Osteoblast (primary cell): ENCODE measurements around the gene TTLL12. TPM values are rescaled to one million over a fixed set of nuclear protein-coding genes. Genes with fewer than 3 reads are reported as not detected.
A peak's percentile ranks its signal among the peaks of the same experiment; 100 is the strongest.

Experiments
- DNase-seq: peaks from one replicate; pipeline ENCODE4 v3.0.0; 2011; ENCODE audit warnings: low spot score, mixed read lengths; ENCODE audit not compliant: insufficient read length; ENCODE audit errors: missing footprints
- H2AFZ ChIP-seq: 2 replicates; pipeline ENCODE4 v1.6.0; 2011; ENCODE audit warnings: mild to moderate bottlenecking, low read length
- H3K27ac ChIP-seq: 2 replicates; pipeline ENCODE4 v1.5.1; 2011; ENCODE audit warnings: mild to moderate bottlenecking, low read depth, low read length, moderate library complexity
- H3K27me3 ChIP-seq: 2 replicates; pipeline ENCODE4 v1.6.0; 2012; ENCODE audit warnings: mild to moderate bottlenecking, control low read depth, inconsistent platforms, low read length, moderate library complexity; ENCODE audit not compliant: insufficient read depth
- H3K36me3 ChIP-seq: 2 replicates; pipeline ENCODE4 v1.5.1; 2011; ENCODE audit warnings: mild to moderate bottlenecking, low read length, control low read depth, moderate library complexity; ENCODE audit not compliant: insufficient read depth
- H3K4me1 ChIP-seq: 2 replicates; pipeline ENCODE4 v1.5.1; 2011; ENCODE audit warnings: mild to moderate bottlenecking, low read length, control low read depth, moderate library complexity; ENCODE audit not compliant: insufficient read depth
- H3K4me2 ChIP-seq: 2 replicates; pipeline ENCODE4 v1.6.0; 2011; ENCODE audit warnings: mild to moderate bottlenecking, low read length; ENCODE audit not compliant: insufficient read depth
- H3K4me3 ChIP-seq: fragments of 200-600 bp; sonication (generic); 3 replicates; pipeline ENCODE4 v1.5.1; 2012; ENCODE audit warnings: mild to moderate bottlenecking, low read length, inconsistent platforms; ENCODE audit not compliant: insufficient read depth
- H3K79me2 ChIP-seq: 2 replicates; pipeline ENCODE4 v1.6.0; 2012; ENCODE audit warnings: mild to moderate bottlenecking, low read length, control low read depth, inconsistent platforms; ENCODE audit not compliant: insufficient read depth
- H3K9me3 ChIP-seq: 2 replicates; pipeline ENCODE4 v1.5.1; 2011; ENCODE audit warnings: low read depth, low read length, control low read depth
- H4K20me1 ChIP-seq: 2 replicates; pipeline ENCODE4 v1.6.0; 2012; ENCODE audit warnings: mild to moderate bottlenecking, low read length, control low read depth; ENCODE audit not compliant: insufficient read depth
- total RNA-seq: library from RNA; depleted of rRNA; stranded (reverse); fragments of >200 nt; gene quantifications from 2 replicates; pipeline ENCODE4 v1.2.3, GENCODE V29; 2012
- TF ChIP-seq, protein P1 (sequence below): IDR thresholded peaks from 2 replicates; pipeline ENCODE4 v1.5.1; 2011; ENCODE audit warnings: mild to moderate bottlenecking, low read depth, low read length, moderate library complexity; ENCODE audit errors: extremely low read depth

The TTLL12 gene
- total RNA-seq, 1 donor, result 29.0 TPM

GRCh38 chr22:43155789-43156188 lies 31.1 kb downstream of the TTLL12 start:
- DNase-seq, result peak; percentile 65
- Histone ChIP-seq H3K4me1 (peaks cover 9% of the 10 kb centered on the region), H3K27ac (no peak overlapping the region), H3K4me2 (no peak overlapping the region), H3K79me2 (peaks cover 91% of the 10 kb centered on the region), H3K27me3 (no peaks in the 10 kb centered on the region), H3K9me3 (no peaks in the 10 kb centered on the region), H3K36me3 (peaks cover 10% of the 10 kb centered on the region), H3K4me3 (no peak overlapping the region), H2AFZ (no peak overlapping the region), H4K20me1 (peaks cover 49% of the 10 kb centered on the region)
- TF ChIP-seq, protein P1, sequence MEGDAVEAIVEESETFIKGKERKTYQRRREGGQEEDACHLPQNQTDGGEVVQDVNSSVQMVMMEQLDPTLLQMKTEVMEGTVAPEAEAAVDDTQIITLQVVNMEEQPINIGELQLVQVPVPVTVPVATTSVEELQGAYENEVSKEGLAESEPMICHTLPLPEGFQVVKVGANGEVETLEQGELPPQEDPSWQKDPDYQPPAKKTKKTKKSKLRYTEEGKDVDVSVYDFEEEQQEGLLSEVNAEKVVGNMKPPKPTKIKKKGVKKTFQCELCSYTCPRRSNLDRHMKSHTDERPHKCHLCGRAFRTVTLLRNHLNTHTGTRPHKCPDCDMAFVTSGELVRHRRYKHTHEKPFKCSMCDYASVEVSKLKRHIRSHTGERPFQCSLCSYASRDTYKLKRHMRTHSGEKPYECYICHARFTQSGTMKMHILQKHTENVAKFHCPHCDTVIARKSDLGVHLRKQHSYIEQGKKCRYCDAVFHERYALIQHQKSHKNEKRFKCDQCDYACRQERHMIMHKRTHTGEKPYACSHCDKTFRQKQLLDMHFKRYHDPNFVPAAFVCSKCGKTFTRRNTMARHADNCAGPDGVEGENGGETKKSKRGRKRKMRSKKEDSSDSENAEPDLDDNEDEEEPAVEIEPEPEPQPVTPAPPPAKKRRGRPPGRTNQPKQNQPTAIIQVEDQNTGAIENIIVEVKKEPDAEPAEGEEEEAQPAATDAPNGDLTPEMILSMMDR, result no peak

DNA sequence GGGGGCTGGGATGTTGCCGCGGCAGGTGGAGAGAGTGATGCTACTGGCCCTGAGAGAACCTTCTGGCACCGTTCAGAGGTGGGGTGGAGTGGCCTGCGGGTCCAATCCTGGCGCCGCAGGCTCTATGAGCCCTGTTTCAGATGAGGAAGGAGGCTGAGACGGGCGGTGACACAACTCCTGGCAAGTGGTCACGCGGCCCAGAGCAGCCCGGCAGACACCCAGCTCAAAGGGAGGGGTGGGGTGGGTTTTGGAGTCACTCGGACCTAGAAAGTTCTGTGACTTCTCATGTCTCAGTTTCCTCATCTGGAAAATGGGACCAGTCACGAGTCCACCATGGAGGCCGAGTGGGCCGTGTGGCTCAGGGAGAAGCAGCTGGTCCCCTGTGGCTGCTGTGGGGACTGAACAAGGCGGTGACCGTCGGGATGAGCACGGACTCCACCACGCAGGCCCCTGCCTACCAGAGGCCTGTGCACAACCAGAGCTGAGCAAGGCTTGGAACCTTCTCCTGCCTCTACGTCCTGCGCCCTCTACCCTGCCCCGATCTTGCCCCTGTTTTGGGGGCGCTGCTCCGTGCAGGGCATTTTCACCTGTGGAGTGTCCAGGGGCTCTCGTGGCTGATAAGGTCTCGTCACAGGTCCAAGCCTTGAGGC lies 31.9 kb downstream of the TTLL12 start:
- DNase-seq, result peak; percentile 68

DNA sequence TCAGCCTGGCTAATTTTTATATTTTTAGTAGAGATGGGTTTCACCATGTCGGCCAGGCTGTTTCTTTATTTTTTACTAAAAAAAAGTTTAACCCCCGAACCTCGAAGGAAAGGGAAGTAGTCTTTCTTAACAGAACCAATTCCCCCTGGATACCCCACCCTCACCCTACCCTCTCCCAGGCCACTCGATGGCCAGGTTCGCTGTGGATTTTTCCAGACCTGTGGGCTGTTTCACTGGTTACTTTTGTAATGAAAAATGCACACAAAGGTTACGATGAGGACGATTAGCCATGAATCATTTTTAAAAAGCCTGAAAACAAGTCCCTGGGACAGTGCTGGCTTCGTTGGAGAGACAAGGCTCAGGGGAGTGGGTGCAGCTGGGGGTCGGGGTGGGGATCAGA lies 33.0 kb downstream of the TTLL12 start:
- peak overlapping the region; percentile 70 for H3K27ac ChIP-seq
- no peak overlapping the region for H2AFZ ChIP-seq
- no peaks in the 10 kb centered on the region for H3K9me3 ChIP-seq
- no peaks in the 10 kb centered on the region for H3K27me3 ChIP-seq
- DNase-seq, result peak; percentile 94
- peak overlapping the region; percentile 82 for H3K4me2 ChIP-seq
- peaks cover 9% of the 10 kb centered on the region for H3K4me1 ChIP-seq
- peaks cover 2% of the 10 kb centered on the region for H3K36me3 ChIP-seq
- peaks cover 40% of the 10 kb centered on the region for H4K20me1 ChIP-seq
- H3K4me3 ChIP-seq, result peak overlapping the region; percentile 53
- TF ChIP-seq, protein P1, result no peak
- peaks cover 73% of the 10 kb centered on the region for H3K79me2 ChIP-seq

More for the DNA sequence above, 31.9 kb downstream of the TTLL12 start:
- H4K20me1 ChIP-seq, result peaks cover 47% of the 10 kb centered on the region
- peaks cover 84% of the 10 kb centered on the region for H3K79me2 ChIP-seq
- H3K4me3 ChIP-seq, result no peak overlapping the region
- H3K27ac ChIP-seq, result peak overlapping the region; percentile 33
- H3K36me3 ChIP-seq, result peaks cover 2% of the 10 kb centered on the region
- no peaks in the 10 kb centered on the region for H3K9me3 ChIP-seq
- H3K4me1 ChIP-seq, result peaks cover 9% of the 10 kb centered on the region
- H2AFZ ChIP-seq, result no peak overlapping the region
- TF ChIP-seq, protein P1, result no peak
- H3K27me3 ChIP-seq, result no peaks in the 10 kb centered on the region
- no peak overlapping the region for H3K4me2 ChIP-seq

DNA sequence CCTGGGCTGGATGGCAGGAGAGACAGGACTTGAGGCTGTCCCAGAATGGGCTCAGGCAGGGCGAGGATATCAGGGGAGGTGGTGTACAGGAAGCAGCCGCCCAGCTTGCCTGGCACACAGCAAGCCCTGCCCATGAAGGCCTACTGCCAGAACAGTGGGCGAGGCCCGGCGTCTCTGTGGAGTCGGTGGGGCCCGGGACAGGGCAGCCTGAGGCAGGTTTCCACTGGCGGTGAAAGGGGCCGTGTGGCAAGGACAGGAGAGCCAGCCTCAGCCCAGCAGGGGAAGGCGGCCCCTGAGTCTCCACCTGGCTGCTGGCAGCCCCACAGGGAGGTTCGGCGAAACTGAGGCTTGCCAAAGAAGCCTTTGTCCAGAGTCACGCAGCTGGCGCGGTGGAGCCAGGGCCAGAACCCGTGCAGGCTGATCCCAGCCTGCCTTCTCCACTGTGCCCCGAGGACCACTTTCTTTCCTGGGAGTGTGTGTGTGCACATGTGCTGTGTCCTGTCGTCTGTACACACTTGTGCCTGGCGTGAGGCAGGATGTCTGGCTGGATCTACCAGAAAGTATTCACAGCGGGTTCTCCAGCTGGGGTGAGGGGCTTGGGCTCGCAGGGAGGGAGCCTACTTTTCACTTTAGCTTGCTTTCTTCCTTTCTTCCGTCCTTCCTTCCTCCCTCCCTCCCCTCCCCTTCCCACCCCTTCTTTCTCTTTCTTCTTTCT lies 34.4 kb downstream of the TTLL12 start:
- Histone ChIP-seq H3K4me3 (peak overlapping the region; percentile 86), H3K79me2 (peaks cover 59% of the 10 kb centered on the region), H3K9me3 (no peaks in the 10 kb centered on the region), H3K4me2 (peak overlapping the region; percentile 95), H2AFZ (peak overlapping the region; percentile 57), H4K20me1 (peaks cover 27% of the 10 kb centered on the region), H3K36me3 (peaks cover 2% of the 10 kb centered on the region), H3K4me1 (peaks cover 9% of the 10 kb centered on the region), H3K27ac (peak overlapping the region; percentile 67), H3K27me3 (no peaks in the 10 kb centered on the region)
- DNase-seq, result peak; percentile 96
- TF ChIP-seq, protein P1, result no peak
